ENCODE results near the gene COL25A1. TPM values are rescaled to one million over a fixed set of nuclear protein-coding genes. Genes with fewer than 3 reads are reported as not detected.
A peak's percentile ranks its signal among the peaks of the same experiment; 100 is the strongest.

COL25A1 gene
- total RNA-seq, 2 donors from 2014 or later: 4.0 to 6.2 TPM

DNA sequence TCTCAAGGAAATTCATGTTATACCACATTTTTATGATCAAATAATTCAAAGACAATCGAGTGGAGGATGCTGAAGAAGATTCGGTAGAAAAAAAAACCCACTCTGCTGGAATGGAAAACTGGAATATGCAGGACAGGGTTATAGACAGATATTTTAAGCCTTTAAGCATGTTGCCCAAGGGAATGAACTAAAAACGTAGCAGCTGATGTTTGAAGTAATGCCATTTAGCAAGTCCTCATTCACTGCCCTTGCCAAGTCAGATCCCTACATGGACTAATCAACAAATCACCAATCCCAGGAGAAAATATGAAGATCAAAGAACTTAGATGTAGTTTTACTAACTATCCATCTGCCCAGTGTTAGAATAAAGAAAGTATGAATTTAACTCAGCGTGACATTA is 464.0 kb downstream of the COL25A1 start:
- no peak overlapping the region for H3K27ac ChIP-seq (ENCODE audit: low read depth, low read length)
- Mint-ChIP-seq H3K4me1 (no peaks in the 10 kb centered on the region), H3K36me3 (ENCODE audit: low read depth) (no peaks in the 10 kb centered on the region), H3K27me3 (ENCODE audit: insufficient read depth) (no peaks in the 10 kb centered on the region), H3K4me3 (no peak overlapping the region), H3K9me3 (no peaks in the 10 kb centered on the region), H3K27ac (no peak overlapping the region)
- no peak for DNase-seq
- no peaks in the 10 kb centered on the region for H3K36me3 ChIP-seq (ENCODE audit: control insufficient read depth, insufficient read depth, low read length)
- H3K27me3 ChIP-seq (ENCODE audit: control insufficient read depth, insufficient read depth, low read length, poor library complexity, severe bottlenecking): peaks cover 6% of the 10 kb centered on the region
- no peaks in the 10 kb centered on the region for H3K4me1 ChIP-seq (ENCODE audit: control insufficient read depth, insufficient read depth, low read length)
- no peaks in the 10 kb centered on the region for H3K9me3 ChIP-seq (ENCODE audit: control insufficient read depth, low read length)
- WGBS, 2 experiments (ENCODE audit: insufficient coverage in 1 of 2, insufficient read length in 1 of 2): 90 to 100% methylated on average over 1 to 4 of the region's 4 CpGs
- no peak overlapping the region for H3K4me3 ChIP-seq (ENCODE audit: low read length)
- TF ChIP-seq, protein P1, sequence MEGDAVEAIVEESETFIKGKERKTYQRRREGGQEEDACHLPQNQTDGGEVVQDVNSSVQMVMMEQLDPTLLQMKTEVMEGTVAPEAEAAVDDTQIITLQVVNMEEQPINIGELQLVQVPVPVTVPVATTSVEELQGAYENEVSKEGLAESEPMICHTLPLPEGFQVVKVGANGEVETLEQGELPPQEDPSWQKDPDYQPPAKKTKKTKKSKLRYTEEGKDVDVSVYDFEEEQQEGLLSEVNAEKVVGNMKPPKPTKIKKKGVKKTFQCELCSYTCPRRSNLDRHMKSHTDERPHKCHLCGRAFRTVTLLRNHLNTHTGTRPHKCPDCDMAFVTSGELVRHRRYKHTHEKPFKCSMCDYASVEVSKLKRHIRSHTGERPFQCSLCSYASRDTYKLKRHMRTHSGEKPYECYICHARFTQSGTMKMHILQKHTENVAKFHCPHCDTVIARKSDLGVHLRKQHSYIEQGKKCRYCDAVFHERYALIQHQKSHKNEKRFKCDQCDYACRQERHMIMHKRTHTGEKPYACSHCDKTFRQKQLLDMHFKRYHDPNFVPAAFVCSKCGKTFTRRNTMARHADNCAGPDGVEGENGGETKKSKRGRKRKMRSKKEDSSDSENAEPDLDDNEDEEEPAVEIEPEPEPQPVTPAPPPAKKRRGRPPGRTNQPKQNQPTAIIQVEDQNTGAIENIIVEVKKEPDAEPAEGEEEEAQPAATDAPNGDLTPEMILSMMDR (conservative IDR thresholded peaks at IDR 0.05): no peak
- no peak overlapping the region for H3K9ac ChIP-seq (ENCODE audit: extremely low read depth, low read length, poor library complexity, severe bottlenecking)

DNA sequence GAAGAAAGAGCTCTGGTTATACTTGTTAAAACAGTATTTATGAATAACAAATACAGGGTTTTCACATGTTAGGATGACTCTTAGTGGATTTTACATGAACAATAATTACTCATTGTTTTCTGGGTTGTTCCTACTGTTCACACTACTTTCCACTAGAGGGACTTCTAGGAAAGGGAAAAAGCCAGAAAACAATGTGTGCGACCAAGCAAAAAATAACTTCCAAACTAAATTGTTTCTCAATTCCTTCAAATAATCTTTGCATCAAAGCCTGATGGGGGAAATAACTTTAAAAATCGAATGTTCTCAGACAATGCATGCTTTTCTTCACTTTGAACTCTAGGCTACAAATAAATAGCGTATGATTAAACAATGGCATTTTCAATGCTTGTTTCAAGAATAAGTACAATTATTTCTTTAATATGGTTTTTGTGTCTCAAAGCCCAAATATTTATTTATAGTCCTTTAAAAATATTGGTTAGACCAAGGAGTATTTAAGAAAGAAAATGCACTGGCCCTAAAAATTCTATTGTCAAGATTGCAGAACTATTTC is 467.5 kb downstream of the COL25A1 start:
- no peaks in the 10 kb centered on the region for H3K36me3 ChIP-seq (ENCODE audit: control insufficient read depth, insufficient read depth, low read length)
- no peak overlapping the region for H3K27ac ChIP-seq (ENCODE audit: low read depth, low read length)
- H3K36me3 Mint-ChIP-seq (ENCODE audit: low read depth): no peaks in the 10 kb centered on the region
- H3K4me3 ChIP-seq (ENCODE audit: low read length): no peak overlapping the region
- H3K27me3 ChIP-seq (ENCODE audit: control insufficient read depth, insufficient read depth, low read length, poor library complexity, severe bottlenecking): peaks cover 29% of the 10 kb centered on the region
- H3K27ac Mint-ChIP-seq: no peak overlapping the region
- no peak overlapping the region for H3K9ac ChIP-seq (ENCODE audit: extremely low read depth, low read length, poor library complexity, severe bottlenecking)
- no peaks in the 10 kb centered on the region for H3K9me3 ChIP-seq (ENCODE audit: control insufficient read depth, low read length)
- H3K4me1 ChIP-seq (ENCODE audit: control insufficient read depth, insufficient read depth, low read length): no peaks in the 10 kb centered on the region
- no peaks in the 10 kb centered on the region for H3K9me3 Mint-ChIP-seq
- WGBS, 2 experiments (ENCODE audit: insufficient coverage in 1 of 2, insufficient read length in 1 of 2): 0 to 40% methylated on average over 1 to 3 of the region's 3 CpGs
- H3K4me3 Mint-ChIP-seq: no peak overlapping the region
- peaks cover 5% of the 10 kb centered on the region for H3K4me1 Mint-ChIP-seq
- DNase-seq: no peak
- peaks cover 12% of the 10 kb centered on the region for H3K27me3 Mint-ChIP-seq (ENCODE audit: insufficient read depth)
- TF ChIP-seq, protein P1 (conservative IDR thresholded peaks at IDR 0.05): peak; percentile 90

DNA sequence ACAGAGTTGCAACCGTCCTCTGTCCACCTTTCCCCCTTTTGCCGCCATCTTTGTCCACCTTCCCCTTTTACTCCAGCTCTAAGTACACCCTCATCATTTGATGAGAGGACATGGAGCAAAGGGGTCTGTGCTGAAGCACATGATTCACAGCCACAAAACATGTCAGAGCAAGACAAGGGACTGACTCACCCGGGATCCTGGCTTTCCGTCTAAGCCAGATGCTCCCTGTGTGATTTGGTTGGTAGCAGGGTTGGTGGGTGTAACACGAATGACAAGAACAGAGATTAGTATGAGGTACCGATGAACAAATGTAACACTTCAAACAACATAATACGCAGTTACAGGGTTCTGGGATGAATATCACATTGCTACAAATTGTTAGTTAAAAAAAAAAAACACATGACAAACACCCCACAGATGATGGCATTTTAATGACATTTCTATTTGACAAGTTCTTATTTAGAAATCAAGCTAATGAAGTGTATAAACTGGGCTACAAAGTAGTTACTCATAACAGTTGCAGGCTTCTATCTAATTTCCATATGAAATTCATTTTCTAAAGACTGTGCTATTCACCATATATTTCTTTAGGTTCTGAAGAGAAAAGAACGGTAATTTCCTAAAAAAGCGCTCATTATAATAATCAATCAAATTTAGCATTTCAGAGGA is 468.2 kb downstream of the COL25A1 start:
- H3K36me3 ChIP-seq (ENCODE audit: control insufficient read depth, insufficient read depth, low read length): no peaks in the 10 kb centered on the region
- no peak overlapping the region for H3K27ac Mint-ChIP-seq
- no peaks in the 10 kb centered on the region for H3K36me3 Mint-ChIP-seq (ENCODE audit: low read depth)
- WGBS, 2 experiments (ENCODE audit: insufficient coverage in 1 of 2, insufficient read length in 1 of 2): 93 to 100% methylated on average over 1 to 7 of the region's 9 CpGs
- H3K4me1 Mint-ChIP-seq: peaks cover 5% of the 10 kb centered on the region
- TF ChIP-seq, protein P1 (conservative IDR thresholded peaks at IDR 0.05): no peak
- no peaks in the 10 kb centered on the region for H3K9me3 ChIP-seq (ENCODE audit: control insufficient read depth, low read length)
- H3K27me3 ChIP-seq (ENCODE audit: control insufficient read depth, insufficient read depth, low read length, poor library complexity, severe bottlenecking): peaks cover 35% of the 10 kb centered on the region
- no peaks in the 10 kb centered on the region for H3K9me3 Mint-ChIP-seq
- no peaks in the 10 kb centered on the region for H3K4me1 ChIP-seq (ENCODE audit: control insufficient read depth, insufficient read depth, low read length)
- no peak overlapping the region for H3K4me3 Mint-ChIP-seq
- H3K4me3 ChIP-seq (ENCODE audit: low read length): no peak overlapping the region
- no peak overlapping the region for H3K27ac ChIP-seq (ENCODE audit: low read depth, low read length)
- no peak for DNase-seq
- H3K9ac ChIP-seq (ENCODE audit: extremely low read depth, low read length, poor library complexity, severe bottlenecking): no peak overlapping the region
- H3K27me3 Mint-ChIP-seq (ENCODE audit: insufficient read depth): peaks cover 17% of the 10 kb centered on the region

All from endodermal cell (in vitro differentiated cells).